K562 (cell line): ENCODE data around the gene GPR180. TPM values are rescaled to one million over a fixed set of nuclear protein-coding genes. Genes with fewer than 3 reads are reported as not detected.

Experiments used
- ATAC-seq: fragments of 200-7000 bp; cut with Tn5 transposase; 3 replicates; pipeline ENCODE4 v1.9.1; 2020; ENCODE audit warnings: moderate library complexity
- BruUV-seq: library from RNA; stranded (reverse); fragments of 400-500 nt; replicated peaks from 2 replicates; lab custom pipeline; 2021; lab: Mats Ljungman, UMichigan
- CTCF ChIA-PET: fragments of 300-600 bp; formaldehyde crosslinking; extraction: SDS; loops from one replicate; lab custom pipeline; 2021; ENCODE audit warnings: low intra/inter-chr PET ratio; lab: Yijun Ruan, JAX
- POLR2A ChIA-PET: fragments of 300-600, 350-650 bp; sonication (Branson Sonifier 250); formaldehyde crosslinking; extraction: SDS; loops from one replicate; lab custom pipeline; 2021; ENCODE audit warnings: antibody characterized with exemption, inconsistent platforms; lab: Yijun Ruan, JAX
- DNase-seq, 4 experiments: peaks; one replicate each; pipeline versions ENCODE4 v3.0.0 to v3.0.0-alpha.2; 2011 to 2018; ENCODE audit warnings: low spot score in 3 of 4, mixed read lengths in 3 of 4; ENCODE audit errors: extremely low read depth in 1 of 4
- FAIRE-seq: peaks from 2 replicates; lab custom pipeline; 2011; peaks lifted over from hg19 to GRCh38; lab: Jason Lieb, UNC
- H2AFZ ChIP-seq: 2 replicates; pipeline ENCODE4 v1.6.0; 2011; ENCODE audit warnings: low read depth, low read length, control low read depth, inconsistent platforms
- H3K27ac ChIP-seq: fragments of 200-600 bp; 3 replicates; pipeline ENCODE4 v1.8.0; 2011; ENCODE audit warnings: low read depth, mild to moderate bottlenecking, control low read depth, inconsistent platforms, low read length, moderate library complexity, mixed read lengths; ENCODE audit errors: extremely low read depth
- H3K27me3 ChIP-seq, 2 experiments: fragments of 300-600 bp in 1 of 2; 2 replicates in 1 of 2; 3 replicates in 1 of 2; pipeline versions ENCODE4 v1.6.0 to v1.8.0; 2011; ENCODE audit warnings: inconsistent platforms in 2 of 2, low read length in 2 of 2, mild to moderate bottlenecking in 1 of 2, mixed read lengths in 1 of 2, moderate library complexity in 1 of 2; ENCODE audit not compliant: control insufficient read depth in 2 of 2, insufficient read depth in 2 of 2
- H3K36me3 ChIP-seq: fragments of 300-600 bp; 3 replicates; pipeline ENCODE4 v1.8.0; 2011; ENCODE audit warnings: mild to moderate bottlenecking, low read length, inconsistent platforms; ENCODE audit not compliant: control insufficient read depth, insufficient read depth
- H3K4me1 ChIP-seq, 2 experiments: fragments of 200-600 bp in 1 of 2; replicated peaks in 1 of 2; 2 replicates in 1 of 2; 3 replicates in 1 of 2; pipeline versions ENCODE4 v1.5.1 to v1.8.0; 2011; ENCODE audit warnings: inconsistent platforms in 2 of 2, low read length in 2 of 2, mild to moderate bottlenecking in 1 of 2, mixed read lengths in 1 of 2, moderate library complexity in 1 of 2; ENCODE audit not compliant: control insufficient read depth in 2 of 2, insufficient read depth in 2 of 2
- H3K4me2 ChIP-seq: 2 replicates; pipeline ENCODE4 v1.6.1; 2011; ENCODE audit warnings: low read length, control low read depth, inconsistent platforms, mixed read lengths; ENCODE audit not compliant: insufficient read depth
- H3K4me3 ChIP-seq: fragments of 200-600 bp; sonication (generic), shearing (Covaris generic); 2 replicates; pipeline ENCODE4 v1.5.1; 2016; ENCODE audit warnings: control low read depth, inconsistent platforms
- H3K79me2 ChIP-seq: fragments of 200-600 bp; 3 replicates; pipeline ENCODE4 v1.8.0; 2011; ENCODE audit warnings: low read length, inconsistent platforms; ENCODE audit not compliant: control insufficient read depth, insufficient read depth
- H3K9ac ChIP-seq, 2 experiments: 2 replicates each; pipeline versions ENCODE4 v1.6.0 to v1.6.1; 2011; ENCODE audit warnings: low read depth in 2 of 2, low read length in 2 of 2, control low read depth in 1 of 2, inconsistent platforms in 1 of 2, mild to moderate bottlenecking in 1 of 2, mixed read lengths in 1 of 2; ENCODE audit not compliant: insufficient read depth in 1 of 2
- H3K9me1 ChIP-seq: one replicate; pipeline ENCODE4 v1.6.0; 2011; ENCODE audit warnings: inconsistent platforms, mild to moderate bottlenecking, low read length, moderate library complexity; ENCODE audit not compliant: control insufficient read depth, insufficient read depth
- H3K9me3 ChIP-seq: replicated peaks from 2 replicates; pipeline ENCODE4 v1.5.1; 2011; ENCODE audit warnings: low read depth, low read length, inconsistent platforms; ENCODE audit not compliant: control insufficient read depth, insufficient read depth
- H4K20me1 ChIP-seq: replicated peaks from 2 replicates; pipeline ENCODE4 v1.6.1; 2011; ENCODE audit warnings: low read length, inconsistent platforms, mixed read lengths; ENCODE audit not compliant: control insufficient read depth, insufficient read depth
- CTBP1 ChIP-seq: fragments of 450-650 bp; IDR thresholded peaks from 2 replicates; pipeline ENCODE4 v1.6.1; 2016; ENCODE audit warnings: borderline replicate concordance
- GTF2A2 ChIP-seq: IDR thresholded peaks from 2 replicates; pipeline ENCODE4 v1.6.1; 2016; ENCODE audit warnings: mild to moderate bottlenecking, missing genetic modification characterization, missing compliant biosample characterization
- NCOR1 ChIP-seq: fragments of 450-650 bp; IDR thresholded peaks from 2 replicates; pipeline ENCODE4 v1.6.1; 2016; ENCODE audit warnings: mild to moderate bottlenecking, moderate library complexity
- POLR2AphosphoS5 ChIP-seq: IDR thresholded peaks from 2 replicates; pipeline ENCODE4 v1.6.1; 2011; ENCODE audit warnings: mild to moderate bottlenecking, low read depth, low read length, moderate library complexity; ENCODE audit not compliant: control insufficient read depth, insufficient read depth
- TCFL5 ChIP-seq: fragments of 250-450 bp; sonication (Bioruptor Pico); conservative IDR thresholded peaks from 2 replicates; pipeline ENCODE4 v1.6.1; 2021; ENCODE audit warnings: mild to moderate bottlenecking, moderate library complexity, matching md5 sums
- WGBS: fragments of 100-300 bp; shearing (Covaris generic); methylation state at CpG from one replicate; pipeline ENCODE4 v1.1.6; 2016; ENCODE audit warnings: low coverage, mixed read lengths; ENCODE audit not compliant: insufficient coverage; ENCODE audit errors: missing lambda C conversion rate; 5-methylcytosine and 5-hydroxymethylcytosine counted together
- in situ Hi-C: fragments of 300-500 bp; cut with MboI; formaldehyde crosslinking; loops from 4 replicates; pipeline ENCODE4 v1.15.0; 2018; ENCODE audit warnings: inconsistent platforms, mixed read lengths
- intact Hi-C: fragments of 100-400 bp; cut with micrococcal nuclease; formaldehyde crosslinking; loops from 2 replicates; pipeline ENCODE4 v1.14.2; 2022
- polyA plus RNA-seq, 8 experiments: library from polyadenylated mRNA; depleted of rRNA in 4 of 8; stranded (reverse) in 5 of 8; unstranded in 3 of 8; fragments of >200 nt; fragmentation: Nextera tagmentation in 2 of 8; fragmentation: Illumina TruSeq in 1 of 8; extraction: Ambion mirVana in 2 of 8; extraction: Trizol in 1 of 8; gene quantifications; 2 replicates each; pipeline versions ENCODE4 v1.2.1 to v1.2.3, GENCODE V29; 2011 to 2014; ENCODE audit warnings: inconsistent platforms in 1 of 8, missing spikeins in 1 of 8
- total RNA-seq, 7 experiments: library from RNA; depleted of rRNA in 6 of 7; stranded (reverse); fragments of >200 nt in 6 of 7; fragmentation: Illumina TruSeq in 2 of 7; extraction: Trizol in 2 of 7; gene quantifications; 2 replicates each; pipeline versions ENCODE4 v1.2.1 to v1.2.3, GENCODE V29; 2011 to 2021; ENCODE audit warnings: low replicate concordance in 1 of 7

The GPR180 gene
- total and polyA plus RNA-seq, 9 of the 15 experiments (the other 6 are each of a cell fraction or from before 2014, with no cell fraction given), result 0.77 to 4.1 (median 1.8) TPM

DNA sequence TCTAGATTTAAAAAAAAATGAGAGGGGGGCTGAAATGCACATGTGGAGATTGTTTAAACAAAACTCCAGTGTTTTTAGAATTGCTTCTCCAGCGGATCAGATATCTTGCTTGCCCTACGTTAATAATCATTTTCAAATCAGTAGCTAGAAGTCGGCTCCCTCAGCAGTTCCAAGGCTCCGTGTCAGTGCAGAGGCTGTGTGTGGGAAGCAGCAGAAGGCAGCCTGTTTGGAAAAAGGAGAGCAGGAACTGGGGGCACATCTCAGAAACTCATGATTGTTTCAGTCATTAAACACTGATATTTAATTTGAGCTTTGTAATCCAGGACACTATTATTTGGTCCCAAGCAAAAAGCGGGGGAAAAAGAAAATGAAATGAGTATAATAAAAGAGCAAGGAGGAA is 59.7 kb downstream of the GPR180 start:
- no peak for TF ChIP-seq CTBP1
- no peak for TF ChIP-seq GTF2A2 (tag)
- TF ChIP-seq POLR2AphosphoS5, result no peak
- TF ChIP-seq TCFL5 (CRISPR knock-in tag), result no peak
- TF ChIP-seq NCOR1, result no peak
- Histone ChIP-seq H3K27ac (peak overlapping the region; percentile 34; the same call in 1 of the 3 replicates), H2AFZ (peak overlapping the region; percentile 47), H3K4me3 (no peak overlapping the region), H3K36me3 (no peaks in the 10 kb centered on the region), H3K4me2 (no peak overlapping the region; the same call in 1 of the 2 replicates), H3K9me3 (no peaks in the 10 kb centered on the region), H3K4me1 (peaks cover 9 to 67% of the 10 kb centered on the region in 2 experiments), H3K9ac (peak overlapping the region in 1 of 2 experiments; percentile 27; a peak in 1 of 4 replicates), H4K20me1 (no peaks in the 10 kb centered on the region), H3K9me1 (no peaks in the 10 kb centered on the region), H3K79me2 (no peaks in the 10 kb centered on the region), H3K27me3 (no peaks in the 10 kb centered on the region)
- ChIA-PET POLR2A (interaction anchor here (0.6 to 2.2 kb wide), 4 partner anchors 9 to 51 kb away, joined by 3 to 6 read pairs (median 4); partner anchors contain the start of gene SOX21), CTCF (interaction anchor here (0.7 kb wide), 2 partner anchors 16 to 161 kb away, joined by 3 read pairs; no protein-coding TSS in a partner anchor)
- FAIRE-seq, result no peak
- no TSS peak for BruUV-seq
- 9% methylated on average over 5 of the region's 5 CpGs for WGBS
- no peak for ATAC-seq
- intact Hi-C loops (loop anchor here (2.0 to 10.0 kb wide), 4 partner anchors 41 to 743 kb away; no protein-coding TSS in a partner anchor), in situ Hi-C loops (loop anchor here (25.0 kb wide), 1 partner anchor 751 kb away; no protein-coding TSS in a partner anchor)
- no peak for DNase-seq
